ENCODE results near the gene MAP3K8.

- no peak for TF ChIP-seq CTCF (IDR thresholded peaks at IDR 0.05; ENCODE audit: low read depth, low read length, poor library complexity, severe bottlenecking)
- no peak for TF ChIP-seq EZH2phosphoT487 (IDR thresholded peaks at IDR 0.05; ENCODE audit: borderline replicate concordance, low read length)
These were observed 35.8 kb upstream of the MAP3K8 start for GRCh38 chr10:30398193-30398592.

Data from DOHH2 (cell line).